ENCODE results near the gene COL20A1. TPM values are rescaled to one million over a fixed set of nuclear protein-coding genes. Genes with fewer than 3 reads are reported as not detected.
"Not testable (repeated sequence)": the region's sequence is repeated elsewhere in the genome, so short reads cannot be mapped to it uniquely, and the experiment has no call there.

The COL20A1 gene
- total RNA-seq, 2 experiments from 2014 or later = not detected

DNA sequence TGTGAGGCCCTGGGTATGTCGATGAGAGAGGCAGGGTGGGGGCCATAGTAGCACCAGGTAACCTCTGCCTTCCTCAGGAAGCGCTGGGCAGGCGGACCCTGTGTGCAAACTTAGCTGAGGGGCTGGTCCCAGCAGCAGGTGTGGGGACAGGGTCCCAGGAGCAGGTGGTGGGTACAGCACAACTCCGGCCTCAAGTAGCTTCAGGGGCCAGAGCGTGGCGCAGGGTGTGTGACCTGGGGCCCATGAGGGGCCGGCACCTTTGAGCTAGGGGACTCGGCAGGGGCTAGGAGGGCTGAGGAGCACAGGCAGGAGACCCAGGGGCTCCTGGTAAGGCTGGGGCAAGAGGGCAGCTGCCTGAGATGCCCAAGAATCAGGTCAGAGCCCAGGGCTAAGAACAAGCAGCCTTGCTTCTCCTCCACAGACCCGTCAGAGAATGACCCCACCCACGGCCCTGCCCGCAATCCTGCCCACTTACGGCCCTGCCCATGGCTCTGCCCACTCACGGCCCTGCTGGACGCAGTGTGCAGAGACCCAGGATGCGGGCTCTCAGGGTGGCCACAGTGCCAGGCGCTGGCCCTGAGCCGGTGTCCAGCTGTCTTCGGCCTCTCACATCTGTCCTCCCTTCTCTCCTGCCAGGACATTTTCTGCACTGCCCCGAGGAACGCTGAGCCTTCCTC, 37.2 kb downstream of the COL20A1 start:
- Mint-ChIP-seq H3K4me3 (no peak overlapping the region), H3K9me3 (ENCODE audit: low read depth) (peaks cover 7% of the 10 kb centered on the region), H3K27me3 (no peaks in the 10 kb centered on the region), H3K36me3 (peaks cover 1% of the 10 kb centered on the region), H3K4me1 (peaks cover 4% of the 10 kb centered on the region), H3K27ac (no peak overlapping the region)
- DNase-seq (no peak), ATAC-seq (no peak)
- CTCF ChIA-PET = interaction anchor here (1.0 kb wide), 1 partner anchor 21 kb away, joined by 3 read pairs; no protein-coding TSS in a partner anchor

DNA sequence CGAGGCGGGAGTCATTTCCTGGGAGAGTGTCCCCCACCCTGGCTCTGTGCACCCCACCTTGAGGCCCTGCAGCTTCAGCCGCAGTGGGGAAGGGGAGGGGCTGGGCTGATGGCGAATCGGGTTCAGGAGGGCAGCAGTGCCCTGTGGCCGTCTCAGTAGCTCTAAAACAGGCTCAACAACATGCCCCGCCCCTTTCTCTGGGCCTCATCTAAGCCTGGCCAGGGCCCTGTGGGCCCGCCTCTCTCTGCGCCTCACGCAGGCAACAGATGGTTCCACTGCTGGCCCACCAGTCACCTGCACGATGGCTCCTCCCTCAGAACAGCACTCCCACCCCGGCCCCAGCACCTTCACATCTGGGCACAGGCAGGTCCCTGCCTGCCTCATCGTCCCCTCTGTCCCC, 38.0 kb downstream of the COL20A1 start:
- ATAC-seq = no peak
- Mint-ChIP-seq H3K4me3 (no peak overlapping the region), H3K36me3 (peaks cover 1% of the 10 kb centered on the region), H3K27ac (no peak overlapping the region), H3K4me1 (peaks cover 4% of the 10 kb centered on the region), H3K27me3 (no peaks in the 10 kb centered on the region), H3K9me3 (ENCODE audit: low read depth) (peaks cover 7% of the 10 kb centered on the region)
- CTCF ChIA-PET = interaction anchor here (1.0 kb wide), 1 partner anchor 22 kb away, joined by 3 read pairs; no protein-coding TSS in a partner anchor
- DNase-seq = no peak

DNA sequence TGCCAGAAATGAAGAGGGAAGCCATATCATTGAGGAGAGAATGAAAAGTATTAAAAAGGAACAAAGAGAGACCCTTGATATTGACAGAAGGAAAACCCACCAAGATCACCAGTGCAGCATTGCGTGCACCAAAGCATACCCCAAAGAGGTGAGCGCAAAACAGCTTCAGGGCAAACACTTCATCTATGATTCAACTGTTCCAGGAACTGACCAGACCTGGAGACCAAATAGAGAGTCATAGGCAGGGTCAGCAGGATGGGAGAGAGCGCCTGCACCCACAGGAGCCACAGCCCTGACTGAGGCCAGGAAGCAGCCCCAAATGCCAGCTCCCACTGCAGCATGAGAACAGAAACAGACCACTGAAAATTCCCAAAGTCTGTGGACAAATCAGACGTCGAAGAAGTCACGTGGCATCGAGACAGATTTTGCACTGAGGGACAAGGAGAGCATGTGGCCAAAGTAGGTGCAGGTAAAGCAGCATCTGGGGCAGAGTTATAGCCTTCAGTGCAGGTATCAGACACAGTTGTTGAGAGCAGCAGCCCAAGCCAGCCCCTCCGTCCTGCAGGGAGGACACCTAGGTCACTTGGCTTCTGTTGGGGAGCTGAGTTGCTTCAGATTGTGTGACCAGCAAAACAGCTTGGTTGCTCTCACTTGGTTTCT, 38.9 kb downstream of the COL20A1 start:
- H3K36me3 Mint-ChIP-seq = peaks cover 1% of the 10 kb centered on the region
- DNase-seq = no peak
- H3K4me1 Mint-ChIP-seq = peaks cover 3% of the 10 kb centered on the region
- H3K27me3 Mint-ChIP-seq = peaks cover 3% of the 10 kb centered on the region
- CTCF ChIA-PET = no interaction called here
- no peak for ATAC-seq
- peaks cover 7% of the 10 kb centered on the region for H3K9me3 Mint-ChIP-seq (ENCODE audit: low read depth)
- no peak overlapping the region for H3K4me3 Mint-ChIP-seq
- H3K27ac Mint-ChIP-seq = no peak overlapping the region

GRCh38 chr20:63332488-63333240, 39.7 kb downstream of the COL20A1 start:
- peaks cover 7% of the 10 kb centered on the region for H3K9me3 Mint-ChIP-seq (ENCODE audit: low read depth)

GRCh38 chr20:63333241-63333836, 40.4 kb downstream of the COL20A1 start:
- no peak overlapping the region for H3K27ac Mint-ChIP-seq
- H3K27me3 Mint-ChIP-seq = peaks cover 8% of the 10 kb centered on the region
- ATAC-seq (no peak), DNase-seq (no peak)
- H3K4me1 Mint-ChIP-seq = no peaks in the 10 kb centered on the region
- no peak overlapping the region for H3K4me3 Mint-ChIP-seq
- H3K36me3 Mint-ChIP-seq = peaks cover 1% of the 10 kb centered on the region
- CTCF ChIA-PET = no interaction called here
- peaks cover 7% of the 10 kb centered on the region for H3K9me3 Mint-ChIP-seq (ENCODE audit: low read depth)

More at GRCh38 chr20:63332488-63333240, 39.7 kb downstream of the COL20A1 start:
- Mint-ChIP-seq H3K4me1 (no peaks in the 10 kb centered on the region), H3K27me3 (peaks cover 7% of the 10 kb centered on the region), H3K36me3 (peaks cover 1% of the 10 kb centered on the region), H3K27ac (no peak overlapping the region), H3K4me3 (no peak overlapping the region)
- DNase-seq (no peak), ATAC-seq (no peak)
- CTCF ChIA-PET = no interaction called here

- peaks cover 10% of the 10 kb centered on the region for H3K9me3 Mint-ChIP-seq (ENCODE audit: low read depth)
- no peak for ATAC-seq
- CTCF ChIA-PET = no interaction called here
- peaks cover 1% of the 10 kb centered on the region for H3K36me3 Mint-ChIP-seq
- no peak overlapping the region for H3K4me3 Mint-ChIP-seq
- H3K27me3 Mint-ChIP-seq = peaks cover 10% of the 10 kb centered on the region
- no peak overlapping the region for H3K27ac Mint-ChIP-seq
- no peak for DNase-seq
- H3K4me1 Mint-ChIP-seq = no peaks in the 10 kb centered on the region
These were observed 41.4 kb downstream of the COL20A1 start for GRCh38 chr20:63334356-63334755.

- H3K27ac Mint-ChIP-seq, H3K4me1 Mint-ChIP-seq, DNase-seq, H3K36me3 Mint-ChIP-seq, CTCF ChIA-PET, H3K27me3 Mint-ChIP-seq, ATAC-seq, H3K4me3 Mint-ChIP-seq: not testable (repeated sequence)
- H3K9me3 Mint-ChIP-seq (ENCODE audit: low read depth) = peaks cover 16% of the 10 kb centered on the region
These were observed 42.1 kb downstream of the COL20A1 start for GRCh38 chr20:63335060-63335459.

DNA sequence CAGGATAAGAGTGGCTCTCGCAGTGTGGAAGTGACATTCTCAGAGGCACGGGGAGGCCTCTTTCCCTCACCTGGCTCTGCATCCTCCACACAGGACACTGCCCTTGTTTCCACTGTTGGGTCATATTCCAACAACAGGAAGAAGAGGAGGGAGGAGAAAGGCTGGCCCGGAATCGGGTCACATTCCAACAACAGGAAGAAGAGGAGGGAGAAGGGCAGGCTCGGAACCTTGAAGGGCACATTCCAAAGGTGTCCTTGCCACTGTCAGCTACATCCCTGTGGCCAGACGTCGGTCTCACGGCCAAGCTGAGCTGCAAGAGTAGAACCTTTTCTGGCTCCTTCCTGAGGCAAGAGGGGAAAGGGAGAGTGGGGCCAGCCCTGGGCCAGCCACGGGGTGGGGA, 42.7 kb downstream of the COL20A1 start:
- Mint-ChIP-seq H3K27me3 (peaks cover 10% of the 10 kb centered on the region), H3K27ac (no peak overlapping the region), H3K4me1 (no peaks in the 10 kb centered on the region), H3K4me3 (no peak overlapping the region), H3K36me3 (peaks cover 1% of the 10 kb centered on the region), H3K9me3 (ENCODE audit: low read depth) (peaks cover 19% of the 10 kb centered on the region)
- CTCF ChIA-PET = no interaction called here
- ATAC-seq (no peak), DNase-seq (no peak)

GRCh38 chr20:63336232-63336752, 43.3 kb downstream of the COL20A1 start:
- ATAC-seq (no peak), DNase-seq (no peak)
- Mint-ChIP-seq H3K27ac (no peak overlapping the region), H3K9me3 (ENCODE audit: low read depth) (peaks cover 19% of the 10 kb centered on the region), H3K4me1 (no peaks in the 10 kb centered on the region), H3K27me3 (peaks cover 10% of the 10 kb centered on the region), H3K4me3 (no peak overlapping the region), H3K36me3 (peaks cover 1% of the 10 kb centered on the region)
- CTCF ChIA-PET = no interaction called here

DNA sequence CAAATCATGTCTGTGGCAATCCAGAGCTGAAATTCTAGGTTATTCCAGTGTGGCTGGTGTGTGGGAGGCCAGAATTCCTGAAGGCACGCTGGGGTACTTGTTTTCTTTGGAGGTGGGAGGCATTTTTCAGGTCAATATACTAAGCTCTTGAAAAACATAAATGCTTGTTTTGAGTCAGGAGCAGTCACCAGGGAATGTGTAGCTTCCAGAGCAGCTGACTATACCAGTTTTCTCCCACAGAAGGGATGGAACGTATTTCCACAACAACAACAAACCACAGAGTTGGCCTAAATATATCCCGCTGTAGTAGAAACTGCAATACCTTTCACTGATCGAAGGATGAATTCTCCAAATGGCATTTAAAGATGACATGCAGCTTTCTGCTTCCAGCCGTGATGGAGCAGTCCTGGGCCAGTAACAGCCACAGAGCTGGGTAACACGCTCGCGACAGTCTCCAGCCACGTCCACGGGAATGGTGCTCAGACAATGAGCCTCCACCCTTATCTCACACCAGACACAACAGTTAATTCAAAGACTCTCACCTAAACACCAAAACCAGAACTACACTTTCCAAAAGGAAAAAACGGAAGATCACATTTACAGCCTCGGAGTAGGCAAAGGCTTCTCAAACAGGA, 44.9 kb downstream of the COL20A1 start:
- DNase-seq = no peak
- no peak for ATAC-seq
- Mint-ChIP-seq H3K4me3 (no peak overlapping the region), H3K36me3 (no peaks in the 10 kb centered on the region), H3K27ac (no peak overlapping the region), H3K4me1 (no peaks in the 10 kb centered on the region), H3K9me3 (ENCODE audit: low read depth) (peaks cover 12% of the 10 kb centered on the region), H3K27me3 (peaks cover 10% of the 10 kb centered on the region)
- CTCF ChIA-PET = interaction anchor here (0.9 kb wide), 1 partner anchor 29 kb away, joined by 3 read pairs; no protein-coding TSS in a partner anchor

DNA sequence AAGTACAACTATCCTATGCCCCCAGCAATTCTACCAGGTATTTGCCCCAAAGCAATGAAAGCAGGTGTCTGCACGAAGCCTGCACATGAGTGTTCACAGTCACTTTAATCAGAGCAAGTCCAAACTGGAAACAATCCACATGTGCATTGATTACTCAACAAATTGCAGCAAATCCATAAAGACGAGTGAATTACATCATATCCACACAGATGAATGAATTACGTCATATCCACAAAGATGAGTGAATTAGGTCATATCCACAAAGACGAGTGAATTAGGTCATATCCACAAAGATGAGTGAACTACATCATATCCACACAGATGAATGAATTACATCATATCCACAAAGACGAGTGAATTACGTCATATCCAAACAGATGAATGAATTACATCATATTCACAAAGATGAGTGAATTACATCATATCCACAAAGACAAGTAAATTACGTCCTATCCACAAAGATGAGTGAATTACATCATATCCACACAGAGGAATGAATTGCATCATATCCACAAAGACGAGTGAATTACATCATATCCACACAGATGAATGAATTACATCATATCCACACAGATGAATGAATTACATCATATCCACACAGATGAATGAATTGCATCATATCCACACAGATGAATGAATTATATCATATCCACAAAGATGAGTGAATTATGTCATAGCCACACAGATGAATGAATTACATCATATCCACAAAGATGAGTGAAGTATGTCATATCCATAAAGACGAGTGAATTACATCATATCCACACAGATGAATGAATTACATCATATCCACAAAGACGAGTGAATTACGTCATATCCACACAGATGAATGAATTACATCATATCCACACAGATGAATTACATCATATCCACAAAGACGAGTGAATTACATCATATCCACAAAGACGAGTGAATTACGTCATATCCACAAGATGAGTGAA, 46.4 kb downstream of the COL20A1 start:
- H3K4me1 Mint-ChIP-seq, DNase-seq, CTCF ChIA-PET, H3K27me3 Mint-ChIP-seq, H3K27ac Mint-ChIP-seq, H3K4me3 Mint-ChIP-seq, ATAC-seq, H3K36me3 Mint-ChIP-seq: not testable (repeated sequence)
- peaks cover 12% of the 10 kb centered on the region for H3K9me3 Mint-ChIP-seq (ENCODE audit: low read depth)

GRCh38 chr20:63340158-63340688, 47.2 kb downstream of the COL20A1 start:
- ATAC-seq, H3K27me3 Mint-ChIP-seq, CTCF ChIA-PET, H3K27ac Mint-ChIP-seq, H3K4me3 Mint-ChIP-seq, H3K36me3 Mint-ChIP-seq, H3K4me1 Mint-ChIP-seq, DNase-seq: not testable (repeated sequence)
- peaks cover 12% of the 10 kb centered on the region for H3K9me3 Mint-ChIP-seq (ENCODE audit: low read depth)

All from activated CD8-positive, alpha-beta memory T cell treated with anti-CD3 and anti-CD28 coated beads, Interleukin-2, amount 10 ng/mL, durations not matched to agents 7 days and 5 days (primary cell).